H1 (cell line): ENCODE data around the gene NUAK1. TPM values are rescaled to one million over a fixed set of nuclear protein-coding genes. Genes with fewer than 3 reads are reported as not detected.

Source experiments
- CTCF ChIA-PET: fragments of 300-600 bp; sonication (Branson Sonifier 250); formaldehyde crosslinking; loops from one replicate; lab custom pipeline; 2021; ENCODE audit not compliant: partially characterized antibody; lab: Charles Lee
- POLR2A ChIA-PET: fragments of 300-600 bp; sonication (Branson Sonifier 250); formaldehyde crosslinking; loops from one replicate; lab custom pipeline; 2021; ENCODE audit warnings: inconsistent platforms; ENCODE audit not compliant: partially characterized antibody; lab: Charles Lee
- DNase-seq, 2 experiments: peaks; one replicate each; pipeline versions ENCODE4 v3.0.0 to v3.0.0-alpha.2; 2010 to 2022; ENCODE audit warnings: low spot score in 2 of 2, low read depth in 1 of 2, mixed read lengths in 1 of 2
- FAIRE-seq: peaks from 2 replicates; lab custom pipeline; 2011; peaks lifted over from hg19 to GRCh38; lab: Jason Lieb, UNC
- H2AFZ ChIP-seq: 2 replicates; pipeline ENCODE4 v1.8.1; 2012; ENCODE audit warnings: low read length, inconsistent platforms
- H2AK5ac ChIP-seq: 2 replicates; pipeline ENCODE4 v1.6.1; 2013; ENCODE audit warnings: low read depth, low read length
- H2BK120ac ChIP-seq: replicated peaks from 2 replicates; pipeline ENCODE3; 2013; ENCODE audit warnings: low read depth, low read length, inconsistent platforms
- H2BK12ac ChIP-seq: 2 replicates; pipeline ENCODE4 v1.6.1; 2013; ENCODE audit warnings: low read depth, low read length
- H2BK15ac ChIP-seq: 2 replicates; pipeline ENCODE4 v1.6.1; 2013; ENCODE audit warnings: low read length
- H2BK20ac ChIP-seq: 2 replicates; pipeline ENCODE4 v1.6.1; 2013; ENCODE audit warnings: low read length
- H2BK5ac ChIP-seq: 2 replicates; pipeline ENCODE4 v1.6.1; 2013; ENCODE audit warnings: low read depth, low read length
- H3K14ac ChIP-seq: 2 replicates; pipeline ENCODE4 v1.6.1; 2013; ENCODE audit warnings: inconsistent platforms; ENCODE audit not compliant: insufficient read length
- H3K18ac ChIP-seq: 2 replicates; pipeline ENCODE4 v1.6.1; 2013; ENCODE audit warnings: low read length; ENCODE audit errors: extremely low read depth
- H3K23ac ChIP-seq: 2 replicates; pipeline ENCODE4 v1.6.1; 2013; ENCODE audit warnings: inconsistent platforms; ENCODE audit not compliant: insufficient read length
- H3K23me2 ChIP-seq: 2 replicates; pipeline ENCODE4 v1.6.1; 2013; ENCODE audit warnings: low read depth, low read length
- H3K27ac ChIP-seq: 2 replicates; pipeline ENCODE4 v1.6.1; 2011; ENCODE audit warnings: low read depth, low read length, inconsistent platforms
- H3K27me3 ChIP-seq, 4 experiments: replicated peaks in 1 of 4; 1 replicate in 1 of 4; 2 replicates in 3 of 4; pipeline versions ENCODE4 v1.6.1 to v1.8.1; 2011 to 2013; ENCODE audit warnings: low read length in 3 of 4, mild to moderate bottlenecking in 3 of 4, inconsistent platforms in 2 of 4, mixed read lengths in 2 of 4, moderate library complexity in 1 of 4; ENCODE audit not compliant: control insufficient read depth in 3 of 4, insufficient read depth in 3 of 4; ENCODE audit errors: extremely low read depth in 1 of 4
- H3K36me3 ChIP-seq, 4 experiments: 2 replicates each; pipeline versions ENCODE4 v1.6.1 to v1.8.1; 2011 to 2013; ENCODE audit warnings: mild to moderate bottlenecking in 4 of 4, low read length in 3 of 4, moderate library complexity in 2 of 4, control low read depth in 1 of 4, inconsistent platforms in 1 of 4; ENCODE audit not compliant: insufficient read depth in 4 of 4, control insufficient read depth in 2 of 4
- H3K4ac ChIP-seq: replicated peaks from 2 replicates; pipeline ENCODE3; 2013; ENCODE audit warnings: low read length, low read depth, mixed read lengths, inconsistent platforms; ENCODE audit not compliant: insufficient read length
- H3K4me1 ChIP-seq, 4 experiments: replicated peaks in 1 of 4; 1 replicate in 1 of 4; 2 replicates in 3 of 4; pipeline versions ENCODE4 v1.6.1 to v1.8.1; 2011 to 2013; ENCODE audit warnings: low read length in 3 of 4, inconsistent platforms in 2 of 4, mixed read lengths in 1 of 4; ENCODE audit not compliant: insufficient read depth in 4 of 4, control insufficient read depth in 3 of 4
- H3K4me2 ChIP-seq, 2 experiments: 2 replicates each; pipeline versions ENCODE4 v1.6.1 to v1.8.1; 2011 to 2013; ENCODE audit warnings: low read depth in 2 of 2, low read length in 2 of 2, control low read depth in 1 of 2, inconsistent platforms in 1 of 2, mild to moderate bottlenecking in 1 of 2; ENCODE audit not compliant: insufficient read depth in 1 of 2
- H3K4me3 ChIP-seq, 4 experiments: fragments of 200-600, 300-600 bp in 1 of 4; sonication (generic), shearing (Covaris generic), sonication (Bioruptor Twin) in 1 of 4; 2 replicates each; pipeline versions ENCODE4 v1.5.1 to v1.8.1; 2011 to 2016; ENCODE audit warnings: low read length in 4 of 4, low read depth in 3 of 4, control low read depth in 2 of 4, inconsistent platforms in 2 of 4, mild to moderate bottlenecking in 2 of 4, mixed read lengths in 1 of 4, moderate library complexity in 1 of 4; ENCODE audit not compliant: insufficient read depth in 2 of 4; ENCODE audit errors: extremely low read depth in 1 of 4
- H3K56ac ChIP-seq: replicated peaks from 2 replicates; pipeline ENCODE3; 2013; ENCODE audit warnings: low read depth, mild to moderate bottlenecking, mixed read lengths, low read length, inconsistent platforms; ENCODE audit not compliant: insufficient read length
- H3K79me1 ChIP-seq: 2 replicates; pipeline ENCODE4 v1.6.1; 2013; ENCODE audit warnings: low read depth, low read length, control low read depth
- H3K79me2 ChIP-seq, 2 experiments: 2 replicates each; pipeline versions ENCODE4 v1.6.1 to v1.8.1; 2012 to 2013; ENCODE audit warnings: low read length in 2 of 2, mild to moderate bottlenecking in 2 of 2, inconsistent platforms in 1 of 2; ENCODE audit not compliant: insufficient read depth in 2 of 2, control insufficient read depth in 1 of 2
- H3K9ac ChIP-seq, 4 experiments: replicated peaks in 1 of 4; 1 replicate in 1 of 4; 2 replicates in 3 of 4; pipeline versions ENCODE4 v1.6.1 to v1.8.1; 2011 to 2013; ENCODE audit warnings: low read depth in 3 of 4, low read length in 3 of 4, control low read depth in 2 of 4, mild to moderate bottlenecking in 2 of 4, moderate library complexity in 2 of 4, inconsistent platforms in 1 of 4; ENCODE audit errors: extremely low read depth in 1 of 4
- H3K9me3 ChIP-seq, 2 experiments: 2 replicates each; pipeline versions ENCODE4 v1.6.1 to v1.8.1; 2012 to 2013; ENCODE audit warnings: mild to moderate bottlenecking in 2 of 2, moderate library complexity in 2 of 2, control low read depth in 1 of 2, inconsistent platforms in 1 of 2, low read depth in 1 of 2, low read length in 1 of 2, mixed read lengths in 1 of 2; ENCODE audit not compliant: insufficient read depth in 2 of 2
- H4K20me1 ChIP-seq, 2 experiments: replicated peaks in 1 of 2; 2 replicates each; pipeline versions ENCODE3 to v1.8.1; 2011 to 2013; ENCODE audit warnings: inconsistent platforms in 2 of 2, low read length in 2 of 2, mild to moderate bottlenecking in 1 of 2; ENCODE audit not compliant: insufficient read depth in 2 of 2, control insufficient read depth in 1 of 2
- H4K5ac ChIP-seq: 2 replicates; pipeline ENCODE4 v1.6.1; 2013; ENCODE audit warnings: low read length, low read depth, mixed read lengths, inconsistent platforms; ENCODE audit not compliant: insufficient read length
- H4K8ac ChIP-seq: 2 replicates; pipeline ENCODE4 v1.8.0; 2013; ENCODE audit warnings: mild to moderate bottlenecking, moderate library complexity, low read length, inconsistent platforms; ENCODE audit not compliant: insufficient read depth; ENCODE audit errors: extremely low read depth
- H4K91ac ChIP-seq: replicated peaks from 2 replicates; pipeline ENCODE3; 2013; ENCODE audit warnings: low read length, mixed read lengths, inconsistent platforms; ENCODE audit not compliant: insufficient read length
- BACH1 ChIP-seq: IDR thresholded peaks from 2 replicates; pipeline ENCODE4 v1.6.1; 2012; ENCODE audit warnings: low read length, improper control_type of control experiment
- MAFK ChIP-seq: IDR thresholded peaks from 2 replicates; pipeline ENCODE4 v1.6.1; 2012; ENCODE audit warnings: low read depth, mild to moderate bottlenecking, improper control_type of control experiment, low read length
- RNF2 ChIP-seq: fragments of 200-900, 300-1000 bp; sonication (generic); IDR thresholded peaks from 2 replicates; pipeline ENCODE4 v1.7.1; 2016; ENCODE audit warnings: borderline replicate concordance, low read depth, mild to moderate bottlenecking, antibody characterized with exemption, low read length; ENCODE audit not compliant: poor library complexity, severe bottlenecking; ENCODE audit errors: missing control alignments
- WGBS, 2 experiments: shearing (Covaris generic) in 1 of 2; methylation state at CpG; one replicate each; pipeline versions ENCODE4 v1.1.6 to v1.1.7; 2013 to 2015; ENCODE audit warnings: low lambda C conversion rate in 2 of 2, mixed read lengths in 2 of 2, inconsistent platforms in 1 of 2, low coverage in 1 of 2, missing lambda C conversion rate in 1 of 2; ENCODE audit not compliant: insufficient replicate concordance in 2 of 2, insufficient coverage in 1 of 2, insufficient read length in 1 of 2; ENCODE audit errors: extremely low coverage in 1 of 2, missing lambda C conversion rate in 1 of 2; 5-methylcytosine and 5-hydroxymethylcytosine counted together
- polyA plus RNA-seq, 7 experiments: library from polyadenylated mRNA; depleted of rRNA in 3 of 7; stranded (reverse) in 5 of 7; unstranded in 2 of 7; fragments of >200 nt in 5 of 7; fragments of 200-250 nt in 2 of 7; gene quantifications; 1 replicate in 5 of 7; 2 replicates in 1 of 7; 4 replicates in 1 of 7; pipeline versions ENCODE4 v1.2.1 to v1.2.3, GENCODE V29; 2011 to 2013; ENCODE audit warnings: missing spikeins in 2 of 7, mixed read lengths in 2 of 7
- total RNA-seq: library from RNA; stranded (reverse); fragmentation: NEBNext Ultra II Directional; extraction: Animal tissue kit (Norgen Biotek cat#: 25700); gene quantifications from 2 replicates; pipeline ENCODE4 v1.2.1, GENCODE V29; 2021

Gene NUAK1
- total and polyA plus RNA-seq, 2 of the 8 experiments (the other 6 are each of a cell fraction or from before 2014, with no cell fraction given): 6.7 to 18.2 TPM

DNA sequence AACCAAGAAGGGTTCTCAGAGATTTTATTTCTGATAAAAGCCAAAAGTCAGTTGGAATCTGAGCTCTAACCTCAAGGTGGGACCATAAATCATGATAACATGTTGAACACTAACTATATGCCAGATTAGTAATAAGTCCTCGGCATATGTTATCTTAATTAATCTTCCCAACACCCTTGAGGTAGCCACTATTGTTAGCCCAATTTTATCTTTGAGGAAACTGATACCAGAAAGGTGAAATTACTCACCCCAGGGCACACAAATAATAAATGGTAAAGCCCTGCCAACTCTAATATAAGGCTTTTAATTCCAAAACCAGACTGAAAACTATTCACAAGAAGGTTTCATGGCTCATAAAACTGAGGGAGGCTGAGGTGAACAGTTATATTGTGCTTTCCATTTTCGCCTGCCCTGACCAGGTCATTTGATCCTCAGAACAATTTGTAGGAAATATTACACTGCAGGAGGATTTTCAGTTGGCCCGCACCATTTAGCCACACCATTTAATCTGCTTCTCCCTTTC lies 16.1 kb upstream of the NUAK1 start:
- H3K79me1 ChIP-seq: no peaks in the 10 kb centered on the region
- no peaks in the 10 kb centered on the region for H3K36me3 ChIP-seq
- H2BK15ac ChIP-seq: no peak overlapping the region
- H3K27ac ChIP-seq: no peak overlapping the region
- no peak overlapping the region for H3K56ac ChIP-seq
- no peak for FAIRE-seq
- H4K5ac ChIP-seq: no peak overlapping the region
- no peak for TF ChIP-seq RNF2
- no peak for TF ChIP-seq BACH1
- TF ChIP-seq MAFK: no peak
- no peak overlapping the region for H2BK120ac ChIP-seq
- H3K4me1 ChIP-seq: peaks cover 0 to 3% (median 0%) of the 10 kb centered on the region in 4 experiments; a peak in 1 of 7 replicates
- H3K23ac ChIP-seq: no peak overlapping the region
- H3K4me3 ChIP-seq: no peak overlapping the region
- no peak overlapping the region for H4K8ac ChIP-seq
- no peak overlapping the region for H2BK20ac ChIP-seq
- no peak overlapping the region for H3K18ac ChIP-seq
- no peaks in the 10 kb centered on the region for H3K23me2 ChIP-seq
- no peak overlapping the region for H3K9ac ChIP-seq
- H3K4ac ChIP-seq: no peak overlapping the region
- H2AK5ac ChIP-seq: no peak overlapping the region
- no peaks in the 10 kb centered on the region for H3K79me2 ChIP-seq
- H3K14ac ChIP-seq: no peak overlapping the region
- H2BK5ac ChIP-seq: no peak overlapping the region
- H3K27me3 ChIP-seq: no peaks in the 10 kb centered on the region
- POLR2A ChIA-PET: interaction anchor here (0.6 kb wide), 1 partner anchor 69 kb away, joined by 3 read pairs; no protein-coding TSS in a partner anchor
- no peak overlapping the region for H4K91ac ChIP-seq
- CTCF ChIA-PET: no interaction called here
- DNase-seq: no peak
- no peak overlapping the region for H2BK12ac ChIP-seq
- no peaks in the 10 kb centered on the region for H3K9me3 ChIP-seq
- no peak overlapping the region for H2AFZ ChIP-seq
- H4K20me1 ChIP-seq: no peaks in the 10 kb centered on the region
- 93% methylated on average over 3 of the region's 3 CpGs; no CpG with 5 or more reads in 1 of the 2 experiments for WGBS, 2 experiments
- H3K4me2 ChIP-seq: no peak overlapping the region
